ENCODE results near the gene A3GALT2. TPM values are rescaled to one million over a fixed set of nuclear protein-coding genes. Genes with fewer than 3 reads are reported as not detected.

The A3GALT2 gene
- total and polyA plus RNA-seq, 4 donors, result not detected

GRCh38 chr1:33346927-33347649 lies 26.2 kb upstream of the A3GALT2 start (continued):
- peak; percentile 28 for TF ChIP-seq MAX (IDR thresholded peaks at IDR 0.05)
- TF ChIP-seq ZBTB33 (IDR thresholded peaks at IDR 0.05), result peak; percentile 21
- TF ChIP-seq ATF3 (IDR thresholded peaks at IDR 0.05), result peak; percentile 76
- peak; percentile 95 for TF ChIP-seq NR2F2 (IDR thresholded peaks at IDR 0.05)
- no peak for TF ChIP-seq HNF4G (IDR thresholded peaks at IDR 0.05)
- peak in 1 of 2 donors; percentile 42 for TF ChIP-seq JUND (IDR thresholded peaks at IDR 0.05)

- Histone ChIP-seq H3K27ac (ENCODE audit: low read depth in 1 of 2, low read length in 2 of 2) (peak overlapping the region; percentile 97 to 99), H3K4me3 (ENCODE audit: low read depth in 1 of 3, low read length in 3 of 3) (peak overlapping the region; percentile 86 to 94 (median 92)), H3K36me3 (ENCODE audit: control insufficient read depth in 4 of 4, insufficient read depth in 3 of 4, low read depth in 1 of 4, low read length in 3 of 4) (no peaks in the 10 kb centered on the region), H3K9ac (ENCODE audit: low read depth in 1 of 2, low read length in 2 of 2) (peak overlapping the region; percentile 92 to 99), H3K4me1 (ENCODE audit: control insufficient read depth in 4 of 4, insufficient read depth in 4 of 4, low read length in 3 of 4) (peaks cover 11 to 73% (median 51%) of the 10 kb centered on the region in 4 donors), H3K9me3 (ENCODE audit: control insufficient read depth in 4 of 4, low read length in 3 of 4) (no peaks in the 10 kb centered on the region), H3K27me3 (ENCODE audit: control insufficient read depth in 4 of 4, insufficient read depth in 4 of 4, low read length in 3 of 4) (no peaks in the 10 kb centered on the region)
- DNase-seq (ENCODE audit: low spot score), result no peak
- TF ChIP-seq FOXA2 (IDR thresholded peaks at IDR 0.05) (no peak), TAF1 (conservative IDR thresholded peaks at IDR 0.05) (no peak), EGR1 (IDR thresholded peaks at IDR 0.05; ENCODE audit: low read depth in 2 of 2) (no peak), SP1 (IDR thresholded peaks at IDR 0.05) (no peak), GABPA (IDR thresholded peaks at IDR 0.05 in 1 of 2, conservative IDR thresholded peaks at IDR 0.05 in 1 of 2) (no peak), RAD21 (IDR thresholded peaks at IDR 0.05) (no peak), NR2F2 (IDR thresholded peaks at IDR 0.05) (no peak), JUND (IDR thresholded peaks at IDR 0.05) (no peak), RXRA (IDR thresholded peaks at IDR 0.05) (no peak), ATF3 (IDR thresholded peaks at IDR 0.05) (no peak), FOXA1 (IDR thresholded peaks at IDR 0.05) (no peak), REST (IDR thresholded peaks at IDR 0.05) (no peak), YY1 (IDR thresholded peaks at IDR 0.05) (no peak)
- 16% methylated on average over 3 of the region's 3 CpGs for WGBS
These were observed 25.6 kb upstream of the A3GALT2 start for GRCh38 chr1:33346533-33346926.
